Stimulated activated naive B cell treated with anti-CD40 and anti-IgM and Interleukin-4, amounts not matched to agents 10 μg/mL and 1 μg/mL and 100 μg/mL, for 72 hours (primary cell): ENCODE results near the gene ABTB2.
A peak's percentile ranks its signal among the peaks of the same experiment; 100 is the strongest.

ENCODE experiments used
- ATAC-seq, 2 donors: fragments of 150-1000 bp; cut with Tn5 transposase; replicated peaks; 2 replicates each; pipeline ENCODE4 v1.10.0; 2021; ENCODE audit warnings: moderate library complexity in 1 of 2
- DNase-seq: peaks from one replicate; pipeline ENCODE4 v3.0.0; 2021
- H3K27ac Mint-ChIP-seq: one replicate; pipeline ENCODE4 v1.8.0; 2022; ENCODE audit warnings: mild to moderate bottlenecking, mixed read lengths
- H3K27me3 Mint-ChIP-seq, 2 donors: one replicate each; pipeline ENCODE4 v1.8.0; 2022; ENCODE audit warnings: mixed read lengths in 2 of 2
- H3K36me3 Mint-ChIP-seq, 2 donors: one replicate each; pipeline ENCODE4 v1.8.0; 2022; ENCODE audit warnings: mixed read lengths in 2 of 2, mild to moderate bottlenecking in 1 of 2
- H3K4me1 Mint-ChIP-seq, 2 donors: one replicate each; pipeline ENCODE4 v1.8.0; 2022; ENCODE audit warnings: mixed read lengths in 2 of 2, mild to moderate bottlenecking in 1 of 2
- H3K4me3 Mint-ChIP-seq, 2 donors: one replicate each; pipeline ENCODE4 v1.8.0; 2022; ENCODE audit warnings: mild to moderate bottlenecking in 2 of 2, mixed read lengths in 2 of 2, moderate library complexity in 1 of 2
- H3K9me3 Mint-ChIP-seq, 2 donors: one replicate each; pipeline ENCODE4 v1.8.0; 2022; ENCODE audit warnings: mixed read lengths in 2 of 2, mild to moderate bottlenecking in 1 of 2

Gene ABTB2

DNA sequence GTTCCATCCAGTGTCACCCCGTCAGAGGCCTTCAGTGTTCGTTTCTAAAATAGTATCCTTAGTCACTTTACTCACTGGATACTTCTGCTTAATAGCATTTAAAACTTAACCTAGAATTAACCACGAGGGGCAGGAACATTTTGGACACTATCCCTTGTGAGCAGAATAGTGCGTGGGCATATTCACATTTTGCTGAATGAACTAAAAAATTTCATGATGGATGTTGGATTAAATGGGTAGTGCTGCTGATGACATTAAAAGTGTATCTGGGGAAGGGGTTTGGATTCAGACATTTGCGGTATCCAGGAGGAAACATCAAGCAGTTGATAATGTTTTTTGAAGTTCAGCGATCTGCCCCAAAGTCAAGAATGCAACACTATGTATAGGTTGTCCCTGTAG lies 253.1 kb downstream of the ABTB2 start:
- Mint-ChIP-seq H3K4me3 (peak overlapping the region; percentile 94 to 95), H3K27ac (peak overlapping the region; percentile 99), H3K36me3 (peaks cover 15 to 31% of the 10 kb centered on the region in 2 donors), H3K4me1 (peaks cover 32 to 47% of the 10 kb centered on the region in 2 donors), H3K9me3 (no peaks in the 10 kb centered on the region), H3K27me3 (no peaks in the 10 kb centered on the region)
- DNase-seq: no peak
- no peak for ATAC-seq
